ENCODE measurements around the gene ROBO1. TPM values are rescaled to one million over a fixed set of nuclear protein-coding genes. Genes with fewer than 3 reads are reported as not detected.

The ROBO1 gene
- total RNA-seq, 2 donors from 2014 or later: 7.6 to 19.7 TPM

DNA sequence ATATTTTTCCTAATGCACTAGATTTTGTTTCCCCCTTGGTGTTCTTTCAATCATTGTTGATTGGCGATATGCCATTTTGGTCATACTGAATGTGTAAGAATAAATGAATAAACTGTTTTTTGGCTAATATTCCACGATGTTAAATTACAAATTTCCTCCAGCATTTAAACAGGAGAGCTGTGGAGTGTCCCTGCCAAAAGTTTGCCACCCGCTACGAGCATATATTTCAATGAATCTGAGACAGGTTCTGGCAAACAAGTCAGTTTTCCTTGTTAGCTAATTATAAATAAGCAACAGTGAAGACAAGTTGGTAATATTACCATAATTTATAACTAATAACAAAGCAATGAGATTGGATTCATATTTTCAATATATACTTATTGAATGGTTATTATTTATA lies 777.6 kb downstream of the ROBO1 start:
- Histone ChIP-seq H3K4me1 (no peaks in the 10 kb centered on the region), H3K27me3 (no peaks in the 10 kb centered on the region), H3K9me3 (peaks cover 0 to 25% of the 10 kb centered on the region in 2 donors), H3K4me3 (no peak overlapping the region), H3K36me3 (no peaks in the 10 kb centered on the region), H3K27ac (no peak overlapping the region)
- DNase-seq (ENCODE audit: low spot score): no peak
- TF ChIP-seq, protein P1, sequence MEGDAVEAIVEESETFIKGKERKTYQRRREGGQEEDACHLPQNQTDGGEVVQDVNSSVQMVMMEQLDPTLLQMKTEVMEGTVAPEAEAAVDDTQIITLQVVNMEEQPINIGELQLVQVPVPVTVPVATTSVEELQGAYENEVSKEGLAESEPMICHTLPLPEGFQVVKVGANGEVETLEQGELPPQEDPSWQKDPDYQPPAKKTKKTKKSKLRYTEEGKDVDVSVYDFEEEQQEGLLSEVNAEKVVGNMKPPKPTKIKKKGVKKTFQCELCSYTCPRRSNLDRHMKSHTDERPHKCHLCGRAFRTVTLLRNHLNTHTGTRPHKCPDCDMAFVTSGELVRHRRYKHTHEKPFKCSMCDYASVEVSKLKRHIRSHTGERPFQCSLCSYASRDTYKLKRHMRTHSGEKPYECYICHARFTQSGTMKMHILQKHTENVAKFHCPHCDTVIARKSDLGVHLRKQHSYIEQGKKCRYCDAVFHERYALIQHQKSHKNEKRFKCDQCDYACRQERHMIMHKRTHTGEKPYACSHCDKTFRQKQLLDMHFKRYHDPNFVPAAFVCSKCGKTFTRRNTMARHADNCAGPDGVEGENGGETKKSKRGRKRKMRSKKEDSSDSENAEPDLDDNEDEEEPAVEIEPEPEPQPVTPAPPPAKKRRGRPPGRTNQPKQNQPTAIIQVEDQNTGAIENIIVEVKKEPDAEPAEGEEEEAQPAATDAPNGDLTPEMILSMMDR (IDR thresholded peaks at IDR 0.05): no peak

DNA sequence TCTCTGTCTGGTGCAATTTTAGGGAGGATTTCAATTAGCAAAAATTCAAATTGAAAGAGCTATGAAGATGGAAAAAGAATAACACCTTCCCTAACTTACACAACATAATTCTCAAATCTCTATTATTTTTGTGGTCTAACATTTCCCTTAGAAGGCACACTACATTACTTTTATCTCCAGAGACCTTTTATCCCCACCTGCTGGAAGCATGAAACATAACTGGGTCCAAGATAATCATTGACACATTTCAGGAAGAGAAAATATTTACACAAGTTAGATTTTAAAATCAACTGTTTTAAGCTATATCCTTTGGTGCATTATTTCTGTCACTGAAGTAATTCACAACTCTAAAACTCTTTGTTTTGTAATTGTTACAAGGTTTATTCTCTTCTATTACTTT lies 779.5 kb downstream of the ROBO1 start:
- DNase-seq (ENCODE audit: low spot score): no peak
- TF ChIP-seq, protein P1 (IDR thresholded peaks at IDR 0.05): peak in 1 of 2 donors; percentile 12
- Histone ChIP-seq H3K9me3 (peaks cover 0 to 25% of the 10 kb centered on the region in 2 donors), H3K4me3 (no peak overlapping the region), H3K4me1 (no peaks in the 10 kb centered on the region), H3K27ac (no peak overlapping the region), H3K36me3 (no peaks in the 10 kb centered on the region), H3K27me3 (no peaks in the 10 kb centered on the region)

DNA sequence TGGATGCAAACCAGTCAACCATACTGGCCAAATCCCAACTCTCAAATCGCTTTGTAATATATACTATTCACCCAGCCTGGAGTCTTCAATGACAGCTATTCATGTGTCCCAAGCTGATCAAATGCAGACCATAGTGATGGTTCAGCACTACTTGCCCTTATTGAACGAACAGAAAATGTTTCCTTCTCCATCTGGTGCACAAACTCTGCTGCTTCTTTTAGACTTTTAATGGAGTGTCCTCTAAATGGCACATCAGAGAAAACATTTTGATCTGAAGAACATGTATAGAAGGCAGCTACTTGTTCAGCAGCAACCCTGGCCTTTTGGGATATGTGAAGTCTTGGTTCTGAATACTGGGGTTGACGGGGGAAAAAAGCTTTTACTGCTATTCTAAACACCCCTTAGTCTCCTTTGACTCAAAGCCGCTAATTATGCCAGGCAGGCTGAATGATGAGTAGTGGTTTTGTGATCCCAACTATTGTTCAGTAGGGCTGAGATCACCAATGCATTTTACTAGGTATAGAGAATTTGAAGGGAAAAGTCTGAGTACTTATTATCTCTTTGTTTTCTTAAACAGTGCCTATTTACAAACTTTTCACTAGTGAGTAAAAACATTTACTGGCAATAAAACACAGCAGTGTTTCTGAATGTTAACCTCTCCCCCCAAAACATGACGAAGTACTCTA lies 781.2 kb downstream of the ROBO1 start:
- H3K27ac ChIP-seq: no peak overlapping the region
- TF ChIP-seq, protein P1 (IDR thresholded peaks at IDR 0.05): no peak

DNA sequence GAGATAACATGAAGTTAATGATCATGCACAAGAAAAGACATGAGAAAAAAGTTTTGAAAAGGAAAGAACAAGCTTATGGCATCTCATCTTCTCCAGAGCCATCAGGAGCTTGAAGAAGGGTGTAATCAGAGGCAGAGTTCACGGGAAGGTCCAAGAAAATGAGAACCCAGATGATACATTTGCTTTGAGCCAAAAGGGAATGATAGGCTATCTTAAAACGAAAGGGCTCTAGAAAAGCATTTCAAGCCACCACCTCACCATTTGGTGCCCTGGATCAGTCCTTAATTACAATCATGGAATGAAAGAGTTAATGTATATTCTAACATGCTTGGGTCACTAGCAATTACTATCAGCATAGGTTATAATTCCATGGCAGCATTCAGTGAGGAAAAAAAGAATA lies 781.8 kb downstream of the ROBO1 start:
- DNase-seq (ENCODE audit: low spot score): no peak
- no peak overlapping the region for H3K4me3 ChIP-seq
- no peaks in the 10 kb centered on the region for H3K4me1 ChIP-seq
- no peaks in the 10 kb centered on the region for H3K27me3 ChIP-seq
- no peaks in the 10 kb centered on the region for H3K36me3 ChIP-seq
- TF ChIP-seq, protein P1 (IDR thresholded peaks at IDR 0.05): no peak
- peaks cover 0 to 7% of the 10 kb centered on the region in 2 donors for H3K9me3 ChIP-seq
- H3K27ac ChIP-seq: no peak overlapping the region

More for the DNA sequence above, 781.2 kb downstream of the ROBO1 start:
- no peaks in the 10 kb centered on the region for H3K4me1 ChIP-seq
- H3K9me3 ChIP-seq: peaks cover 0 to 13% of the 10 kb centered on the region in 2 donors
- DNase-seq (ENCODE audit: low spot score): no peak
- no peaks in the 10 kb centered on the region for H3K27me3 ChIP-seq
- H3K36me3 ChIP-seq: no peaks in the 10 kb centered on the region
- no peak overlapping the region for H3K4me3 ChIP-seq

DNA sequence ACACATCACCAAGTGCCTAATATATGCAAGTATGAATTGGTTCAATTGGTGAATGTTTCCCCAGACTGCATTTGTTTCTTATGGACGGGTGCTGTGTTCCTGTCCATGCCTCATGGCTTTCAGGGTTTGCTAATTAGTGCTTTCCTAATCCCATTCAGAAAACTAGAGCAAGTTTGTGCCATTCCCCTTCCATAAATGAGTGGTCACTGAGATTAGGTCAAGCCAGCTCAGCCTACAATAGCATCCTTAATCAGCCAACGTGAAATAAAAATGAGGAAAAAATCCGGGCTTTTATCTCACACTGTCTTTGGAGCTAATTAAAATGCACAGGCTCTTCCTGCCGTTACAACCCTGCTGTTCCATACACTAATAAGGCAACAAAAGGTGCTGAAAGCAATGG lies 788.8 kb downstream of the ROBO1 start:
- no peaks in the 10 kb centered on the region for H3K36me3 ChIP-seq
- H3K27me3 ChIP-seq: no peaks in the 10 kb centered on the region
- H3K9me3 ChIP-seq: no peaks in the 10 kb centered on the region
- TF ChIP-seq, protein P1 (IDR thresholded peaks at IDR 0.05): no peak
- H3K4me1 ChIP-seq: peaks cover 0 to 3% of the 10 kb centered on the region in 2 donors
- DNase-seq (ENCODE audit: low spot score): no peak
- H3K4me3 ChIP-seq: no peak overlapping the region
- H3K27ac ChIP-seq: no peak overlapping the region

DNA sequence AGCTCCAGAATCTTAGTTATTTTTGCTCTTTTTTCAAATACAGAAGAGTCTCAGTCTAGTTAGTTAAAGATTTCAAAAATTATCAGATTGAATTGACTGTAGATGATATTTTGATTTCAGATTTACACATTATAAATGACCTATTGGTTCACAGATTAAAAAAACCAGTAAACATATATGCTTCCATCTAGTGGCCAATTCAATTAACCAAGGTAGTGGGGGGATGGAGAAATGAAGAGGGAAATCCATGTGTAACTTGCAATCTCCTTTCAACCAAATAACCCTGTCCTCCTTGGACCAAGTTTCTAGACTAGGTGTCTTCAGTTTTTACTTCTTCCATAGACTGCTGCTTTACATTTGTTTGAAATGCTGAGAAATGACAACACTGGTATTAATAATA lies 789.8 kb downstream of the ROBO1 start:
- TF ChIP-seq, protein P1 (IDR thresholded peaks at IDR 0.05): peak in 1 of 2 donors; percentile 47
- Histone ChIP-seq H3K36me3 (no peaks in the 10 kb centered on the region), H3K27ac (no peak overlapping the region), H3K4me3 (no peak overlapping the region), H3K4me1 (peaks cover 0 to 3% of the 10 kb centered on the region in 2 donors), H3K27me3 (no peaks in the 10 kb centered on the region), H3K9me3 (no peaks in the 10 kb centered on the region)
- DNase-seq (ENCODE audit: low spot score): no peak

All from right atrium auricular region (tissue), 2 donors.